Measurements from ENCODE around the gene MRTO4.
A peak's percentile ranks its signal among the peaks of the same experiment; 100 is the strongest.
"Not testable (repeated sequence)": the region's sequence is repeated elsewhere in the genome, so short reads cannot be mapped to it uniquely, and the experiment has no call there.

The MRTO4 gene

GRCh38 chr1:19251305-19252196, at the start of gene MRTO4, which contains the start of gene EMC1:
Gene MRTO4, plus strand, starts transcription at chr1:19251805. Its CDS starts 31 bp downstream, at chr1:19251836.
Gene EMC1, minus strand, starts transcription at chr1:19251524. Its CDS starts 15 bp downstream, at chr1:19251509.
- DNase-seq (ENCODE audit: low read depth): peak; percentile 77

- DNase-seq (ENCODE audit: low read depth): no peak
Measured at GRCh38 chr1:19202396-19202795, 49.2 kb upstream of the MRTO4 start.

- no peak for DNase-seq (ENCODE audit: low read depth)
Measured at GRCh38 chr1:19203440-19203839, 48.2 kb upstream of the MRTO4 start.

DNA sequence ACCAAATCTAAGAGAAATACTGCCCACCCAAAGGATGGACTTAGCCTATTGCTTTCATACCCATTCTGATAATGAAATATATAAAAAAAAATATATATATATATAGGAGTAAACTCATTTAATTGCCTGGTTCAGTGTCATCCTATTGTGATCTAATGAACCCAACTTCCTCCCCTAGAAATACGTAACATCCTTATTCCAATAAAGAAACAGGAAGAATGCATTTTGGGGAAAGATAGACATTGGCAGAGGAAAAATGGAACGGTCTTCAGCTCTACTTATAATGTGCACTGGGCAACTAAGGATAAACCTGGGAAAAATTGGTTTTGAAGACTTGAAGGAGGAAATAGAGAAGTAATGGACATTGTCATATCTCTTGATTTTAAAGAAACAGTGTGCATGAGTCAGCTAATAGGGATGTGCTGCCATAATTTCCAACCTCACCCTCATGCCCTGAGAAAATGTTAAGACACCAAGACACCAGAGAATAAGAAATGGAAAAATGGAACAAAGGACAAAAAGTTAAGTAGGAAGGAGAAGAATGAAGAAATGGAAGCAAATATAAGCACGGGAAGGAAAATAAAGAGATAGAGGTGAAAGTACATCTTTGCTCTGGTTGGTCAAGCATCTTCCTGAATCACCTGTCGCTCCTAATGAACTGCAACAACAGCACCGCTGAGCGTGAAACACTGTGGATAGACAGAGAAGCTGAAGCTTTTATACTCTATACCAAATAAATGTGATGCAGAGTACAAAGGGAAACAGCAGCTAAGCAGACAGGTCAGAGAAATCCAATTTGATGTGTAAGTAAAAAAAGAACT, 46.9 kb upstream of the MRTO4 start:
- DNase-seq (ENCODE audit: low read depth): no peak

DNA sequence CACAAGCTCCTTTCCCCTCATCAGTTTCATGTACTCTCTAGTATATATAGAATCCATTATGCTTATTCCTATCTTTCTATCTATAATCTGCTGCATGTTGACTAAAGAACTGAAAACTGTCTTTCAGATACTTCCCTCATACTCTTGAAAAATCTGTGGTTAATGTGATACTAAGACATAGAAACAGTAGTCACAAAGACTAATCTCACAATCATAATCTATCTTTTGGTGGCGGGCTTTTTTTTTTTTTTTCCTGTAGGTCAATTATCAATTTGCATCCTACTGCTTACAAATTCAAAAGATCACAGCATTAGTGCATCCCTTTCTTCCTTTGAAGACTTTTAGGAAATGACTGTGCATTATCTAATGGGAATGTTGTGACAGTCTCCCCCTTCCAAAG, 46.2 kb upstream of the MRTO4 start:
- no peak for DNase-seq (ENCODE audit: low read depth)

DNA sequence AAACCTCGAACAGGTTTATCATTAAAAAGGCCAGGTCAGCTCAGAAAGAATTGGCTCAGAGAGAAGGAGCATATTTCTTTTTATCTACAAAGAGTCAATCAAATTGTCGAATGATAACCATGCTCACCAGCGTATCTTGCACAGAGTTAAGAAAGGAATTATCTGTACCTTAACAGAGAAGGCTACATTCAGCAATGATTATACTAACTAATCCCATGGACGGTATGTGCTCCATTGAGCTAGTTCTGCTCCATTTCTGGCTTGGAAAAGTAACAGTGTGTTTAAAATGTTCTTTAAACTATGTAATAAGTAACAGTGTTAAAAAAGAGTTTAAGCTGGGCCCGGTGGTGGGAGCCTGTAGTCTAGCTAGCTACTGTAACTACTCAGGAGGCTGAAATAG, 45.8 kb upstream of the MRTO4 start:
- DNase-seq (ENCODE audit: low read depth): no peak

- DNase-seq (ENCODE audit: low read depth): no peak
Measured at GRCh38 chr1:19206947-19207346, 44.7 kb upstream of the MRTO4 start.

DNA sequence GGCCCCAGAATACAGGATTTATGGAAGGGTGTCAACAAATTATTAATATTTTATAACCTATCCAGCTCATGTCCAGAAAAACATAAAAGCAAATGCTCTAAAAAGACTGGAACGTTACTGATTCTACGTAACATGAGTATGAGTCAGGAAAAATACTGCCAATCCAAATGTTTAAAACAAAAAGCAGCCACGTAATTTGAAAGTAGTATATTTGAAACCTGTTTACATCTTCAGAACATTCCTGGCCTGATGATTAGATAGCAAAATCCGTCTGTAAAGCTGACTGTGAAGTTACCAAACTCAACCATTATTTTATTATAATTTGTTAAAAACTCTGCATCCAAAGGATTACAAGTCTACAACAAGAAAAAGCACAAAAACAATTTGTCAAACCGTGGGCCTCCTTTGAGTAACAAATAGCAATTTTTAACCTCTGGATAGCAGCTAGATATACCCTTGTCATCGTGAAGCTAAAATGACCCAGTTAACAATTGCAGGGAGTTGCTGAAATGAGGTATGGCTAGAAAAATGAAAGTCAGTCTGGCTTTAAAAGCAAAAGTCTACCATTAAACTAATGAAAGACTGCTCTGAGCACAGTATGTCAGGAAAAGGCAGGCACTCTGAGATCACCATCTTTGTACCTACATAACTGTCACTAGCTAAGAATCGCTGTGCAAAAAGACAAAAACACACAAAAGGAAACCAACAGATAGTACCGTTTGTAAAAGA, 42.7 kb upstream of the MRTO4 start:
- DNase-seq (ENCODE audit: low read depth): no peak

DNA sequence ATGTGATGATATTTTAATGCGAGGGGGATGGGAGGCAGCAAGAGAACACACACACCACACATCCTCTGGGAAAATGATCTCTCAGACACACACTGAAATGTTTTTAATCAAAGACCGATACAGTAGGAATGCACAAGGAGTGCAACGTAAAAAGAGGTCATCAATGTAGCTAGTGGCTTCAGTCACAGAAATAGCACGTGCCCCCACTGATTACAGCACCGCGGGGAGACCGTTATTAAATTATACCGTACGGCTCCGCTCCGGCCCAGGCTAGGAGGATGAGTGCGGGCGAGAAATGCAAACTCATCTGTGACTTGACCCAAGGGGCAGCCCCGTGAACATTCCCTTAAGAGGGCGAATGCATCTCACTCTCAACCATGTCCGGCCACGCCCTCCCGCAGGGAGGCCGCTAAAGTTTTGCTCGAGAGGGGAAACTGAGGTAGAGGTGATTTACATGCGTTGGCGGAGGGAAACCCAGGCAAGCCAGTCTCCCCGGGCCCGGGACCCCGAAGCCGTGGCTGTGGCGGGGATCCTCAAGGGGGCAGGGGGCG, 42.1 kb upstream of the MRTO4 start:
- DNase-seq (ENCODE audit: low read depth): peak; percentile 16

DNA sequence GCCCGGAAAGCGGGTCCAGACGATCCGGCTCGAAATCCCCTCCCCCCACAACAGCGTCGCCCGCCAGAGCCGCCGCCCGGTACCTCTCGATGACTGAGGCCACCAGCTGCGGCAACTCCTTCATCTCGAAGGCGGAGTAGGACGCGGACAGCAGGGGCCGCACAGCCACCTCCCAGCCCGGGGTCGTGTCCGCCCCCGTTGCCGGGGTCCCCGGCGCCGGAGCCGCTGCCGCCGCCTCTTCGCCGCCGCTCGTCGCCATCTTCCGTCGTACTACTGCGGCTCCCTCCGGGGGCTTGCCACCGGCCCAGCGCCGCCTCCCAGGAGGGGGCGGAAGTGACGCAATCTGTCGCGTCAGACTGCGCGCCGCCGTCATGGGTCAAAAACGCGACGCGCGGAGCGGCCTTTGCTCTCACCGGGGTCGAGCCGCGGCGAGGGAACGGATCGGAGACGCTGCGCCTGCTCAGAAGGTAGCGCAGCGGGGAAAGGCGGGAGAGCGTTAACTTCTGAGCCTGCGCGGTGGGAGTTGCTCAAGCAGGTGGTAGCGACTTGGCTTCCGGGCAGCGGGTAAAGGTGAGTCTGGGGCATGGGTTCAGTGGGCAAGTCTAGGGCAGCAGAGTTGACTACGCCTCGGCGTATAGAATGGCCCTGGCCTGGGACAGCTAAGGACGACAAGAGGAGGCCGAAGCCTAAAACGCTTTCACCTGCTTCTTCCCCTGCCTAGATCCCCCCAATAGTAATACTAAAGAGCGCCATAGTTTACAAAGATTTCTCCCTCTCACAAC, 41.4 kb upstream of the MRTO4 start, which contains the start of gene UBR4:
TSS of gene UBR4 (minus strand) at position 277 of the 782 bp plus-strand sequence. CDS start at position 259, 18 bp downstream.
- peak; percentile 94 for DNase-seq (ENCODE audit: low read depth)

DNA sequence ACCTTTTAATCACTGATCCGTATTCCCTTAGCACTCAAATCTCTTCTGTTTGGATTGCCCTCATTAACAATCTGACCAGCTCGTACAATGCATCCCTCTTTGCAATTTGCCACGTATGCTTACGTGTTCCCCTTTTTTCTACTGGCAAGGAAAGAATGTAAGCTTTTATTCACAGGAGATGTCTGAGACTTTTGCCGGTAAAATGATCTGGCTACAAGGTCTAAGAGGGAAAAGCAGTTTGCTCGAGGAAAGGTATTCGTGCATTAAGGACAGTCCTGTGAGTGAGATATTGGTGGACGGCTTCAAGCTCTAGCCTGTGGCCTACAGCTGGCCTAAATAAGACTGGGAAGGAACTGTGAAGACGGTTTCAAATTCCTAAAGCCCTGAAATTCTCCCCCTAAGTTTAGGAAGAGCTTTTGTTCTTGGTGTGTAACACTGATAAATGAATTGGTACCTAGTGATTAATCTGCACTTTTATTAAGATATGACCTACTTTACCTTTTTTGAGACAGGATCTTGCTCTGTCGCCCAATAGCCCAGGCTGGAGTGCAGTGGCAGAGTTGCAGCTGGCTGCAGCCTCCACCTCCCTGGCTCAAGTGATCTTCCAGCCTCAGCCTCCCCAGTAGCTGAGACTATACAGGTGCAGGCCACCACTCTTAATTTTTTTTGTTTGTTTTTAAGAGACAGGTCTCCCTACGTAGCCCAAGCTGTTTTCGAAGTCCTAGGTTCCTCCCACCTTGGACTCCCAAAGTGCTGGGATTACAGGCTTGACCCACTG, 40.6 kb upstream of the MRTO4 start:
- DNase-seq (ENCODE audit: low read depth): no peak

DNA sequence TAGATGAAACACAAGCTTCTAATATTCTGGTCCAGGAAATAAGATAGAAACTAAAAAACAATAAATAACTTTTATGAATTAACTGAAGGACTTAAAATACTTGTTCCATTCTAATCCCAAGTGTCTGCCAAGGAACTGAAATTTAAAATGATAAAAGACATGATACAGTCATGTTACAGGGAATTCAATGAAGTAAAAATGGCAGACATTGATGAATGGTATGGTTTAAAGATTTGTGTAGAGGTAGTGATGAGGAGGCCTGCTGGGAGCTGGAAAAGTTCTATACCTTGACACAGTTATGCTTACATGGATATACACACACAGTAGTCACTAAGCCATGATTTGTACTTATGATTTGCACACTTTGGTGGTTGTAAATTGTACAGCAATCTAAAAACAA, 39.4 kb upstream of the MRTO4 start:
- DNase-seq (ENCODE audit: low read depth): no peak

DNA sequence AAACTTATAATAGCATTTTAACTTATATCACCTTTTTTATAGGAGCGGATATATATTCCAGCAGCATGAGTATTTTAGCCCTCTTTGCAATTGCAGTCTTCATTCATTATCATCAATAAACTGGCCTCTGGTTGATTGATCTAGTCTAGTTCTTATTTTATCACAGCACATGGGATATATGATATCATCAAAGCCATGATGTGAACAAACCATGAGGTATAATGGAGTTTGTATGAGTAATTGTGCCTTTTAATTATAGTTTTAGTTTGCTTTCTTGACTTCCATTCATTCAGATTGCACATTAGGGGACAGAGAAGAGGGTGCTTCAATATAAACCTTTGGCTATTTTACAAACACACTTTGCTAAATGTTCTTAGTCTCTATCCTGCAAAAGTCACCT, 38.0 kb upstream of the MRTO4 start:
- DNase-seq (ENCODE audit: low read depth): no peak

DNA sequence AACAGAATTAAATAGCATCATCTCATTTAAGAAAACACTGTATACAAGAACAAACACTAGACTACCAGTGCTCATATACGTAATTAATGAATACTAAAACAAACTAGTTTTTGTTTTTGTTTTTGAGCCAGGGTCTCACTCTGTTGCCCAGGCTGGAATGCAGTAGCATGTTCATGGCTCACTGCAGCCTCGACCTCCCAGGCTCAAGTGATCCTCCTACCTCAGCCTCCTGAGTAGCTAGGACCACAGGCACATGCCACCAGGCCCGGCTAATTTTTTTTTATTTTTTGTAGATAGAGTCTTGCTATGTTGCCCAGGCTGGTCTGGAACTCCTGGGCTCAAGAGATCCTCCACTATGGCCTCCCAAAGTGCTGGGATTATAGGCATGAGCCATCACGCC, 35.0 kb upstream of the MRTO4 start:
- DNase-seq (ENCODE audit: low read depth): not testable (repeated sequence)

DNA sequence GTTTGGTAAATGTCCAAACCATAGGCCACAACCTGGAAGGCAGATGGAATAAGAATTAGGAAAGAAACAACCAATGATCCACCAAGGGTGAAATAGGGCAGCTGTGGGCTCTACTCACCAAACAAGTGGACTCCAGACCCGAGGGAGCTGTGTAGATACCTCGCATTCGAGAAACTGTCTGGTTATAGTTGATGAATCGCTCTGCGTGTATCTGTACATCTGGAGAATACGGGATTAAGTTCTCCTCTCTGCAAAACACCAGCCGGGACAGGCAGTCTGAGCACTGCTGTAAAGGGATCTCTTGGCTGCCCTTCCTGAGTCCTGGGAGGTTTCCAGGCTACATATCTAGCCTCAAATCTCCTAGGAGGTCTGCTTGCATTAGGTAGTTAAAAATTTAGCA, 32.2 kb upstream of the MRTO4 start:
- DNase-seq (ENCODE audit: low read depth): no peak

GRCh38 chr1:19220080-19220846, 31.3 kb upstream of the MRTO4 start:
- DNase-seq (ENCODE audit: low read depth): no peak

- no peak for DNase-seq (ENCODE audit: low read depth)
Measured at GRCh38 chr1:19220991-19221390, 30.6 kb upstream of the MRTO4 start.

DNA sequence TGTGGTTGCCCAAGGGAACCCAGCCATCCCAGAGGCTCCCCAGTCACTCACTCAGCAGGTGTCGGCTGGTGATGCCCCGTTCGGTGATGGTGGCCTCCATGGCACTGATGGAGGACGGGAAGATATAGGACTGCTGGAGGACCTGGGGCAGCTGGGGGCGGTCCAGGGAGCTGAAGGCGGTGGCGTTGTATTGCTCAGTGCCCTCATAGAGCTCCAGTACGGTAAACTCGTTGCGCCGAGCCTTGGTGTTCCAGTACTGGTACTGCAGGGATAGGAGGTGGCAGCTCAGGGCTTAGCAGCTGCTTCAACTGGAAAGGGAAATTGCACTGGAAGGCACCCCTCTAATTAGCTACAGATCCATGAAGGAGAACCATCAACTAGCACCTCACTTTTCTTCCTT, 29.0 kb upstream of the MRTO4 start:
- DNase-seq (ENCODE audit: low read depth): no peak

Data from T-helper 22 cell (primary cell).